ENCODE data around the gene PRSS33.

Gene PRSS33

DNA sequence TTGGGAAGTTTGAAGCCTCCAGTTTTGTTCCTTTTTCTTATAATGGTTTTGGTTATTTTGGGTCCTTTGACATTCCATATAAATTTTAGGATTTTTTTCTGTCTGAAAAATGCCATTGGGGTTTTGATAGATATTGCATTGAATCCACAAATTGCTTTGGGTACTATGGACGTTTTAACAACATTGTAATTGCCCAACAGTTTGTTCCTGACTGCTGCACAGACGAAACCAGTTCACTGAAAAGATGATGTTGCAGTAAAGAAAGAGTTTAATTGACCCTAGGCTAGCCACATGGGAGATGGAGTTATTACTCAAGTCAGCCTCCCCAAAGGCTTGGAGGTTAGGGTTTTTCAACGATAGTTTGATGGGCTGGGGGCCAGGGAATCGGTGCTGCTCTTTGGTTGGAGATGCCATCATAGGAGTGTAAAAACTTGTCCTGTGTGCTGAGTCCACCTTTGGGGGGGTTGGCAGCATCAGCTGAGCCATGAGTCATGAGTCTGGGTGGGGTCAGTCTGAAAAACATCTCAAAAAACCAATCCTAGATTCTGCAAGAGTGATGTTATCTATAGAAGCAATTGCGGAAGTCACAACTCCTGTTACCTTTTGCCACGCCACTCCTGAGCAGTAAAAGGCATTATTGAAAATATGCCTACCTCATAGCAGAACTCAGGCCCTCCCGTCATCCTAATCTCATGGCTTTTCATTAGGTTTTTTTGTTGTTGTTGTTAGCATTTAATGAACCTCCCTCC, 8.2 kb upstream of the PRSS33 start:
- H3K9me3 ChIP-seq = no peaks in the 10 kb centered on the region; the same call in 1 of the 2 replicates
- no peak overlapping the region for H3K4me3 ChIP-seq (ENCODE audit: low read depth, low read length)
- H3K36me3 ChIP-seq = no peaks in the 10 kb centered on the region
- no peak for TF ChIP-seq CTCF (IDR thresholded peaks at IDR 0.05; ENCODE audit: low read depth, low read length)
- no peaks in the 10 kb centered on the region for H3K4me1 ChIP-seq
- H3K27me3 ChIP-seq = peaks cover 25% of the 10 kb centered on the region
- DNase-seq = no peak

GRCh38 chr16:2792940-2793339, 5.6 kb upstream of the PRSS33 start:
- no peak for DNase-seq
- no peaks in the 10 kb centered on the region; the same call in 1 of the 2 replicates for H3K9me3 ChIP-seq
- no peaks in the 10 kb centered on the region for H3K4me1 ChIP-seq
- H3K4me3 ChIP-seq (ENCODE audit: low read depth, low read length) = no peak overlapping the region
- no peaks in the 10 kb centered on the region for H3K36me3 ChIP-seq
- no peak for TF ChIP-seq CTCF (IDR thresholded peaks at IDR 0.05; ENCODE audit: low read depth, low read length)
- H3K27me3 ChIP-seq = peaks cover 38% of the 10 kb centered on the region

DNA sequence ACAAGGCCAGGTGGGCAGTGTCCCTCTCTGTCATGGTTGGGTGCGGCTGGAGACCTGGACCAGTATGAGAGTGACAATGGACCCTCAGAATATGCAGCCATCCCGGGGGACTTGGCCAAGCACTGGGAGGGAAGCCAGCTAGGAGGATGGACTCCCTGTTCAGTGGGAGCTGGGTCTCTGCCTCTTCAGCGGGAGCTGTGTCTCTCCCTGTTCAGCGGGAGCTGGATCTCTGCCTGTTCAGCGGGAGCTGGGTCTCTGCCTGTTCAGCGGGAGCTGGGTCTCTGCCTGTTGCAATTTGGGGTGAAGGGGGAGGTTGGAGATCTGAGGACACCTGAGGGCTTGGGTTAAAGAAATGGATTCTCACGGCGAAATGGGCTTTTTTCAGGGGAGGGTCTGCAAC, 3.8 kb upstream of the PRSS33 start:
- Histone ChIP-seq H3K4me3 (ENCODE audit: low read depth, low read length) (no peak overlapping the region), H3K36me3 (no peaks in the 10 kb centered on the region), H3K27me3 (peaks cover 41% of the 10 kb centered on the region), H3K9me3 (no peaks in the 10 kb centered on the region; the same call in 1 of the 2 replicates), H3K4me1 (no peaks in the 10 kb centered on the region)
- no peak for TF ChIP-seq CTCF (IDR thresholded peaks at IDR 0.05; ENCODE audit: low read depth, low read length)
- no peak for DNase-seq

DNA sequence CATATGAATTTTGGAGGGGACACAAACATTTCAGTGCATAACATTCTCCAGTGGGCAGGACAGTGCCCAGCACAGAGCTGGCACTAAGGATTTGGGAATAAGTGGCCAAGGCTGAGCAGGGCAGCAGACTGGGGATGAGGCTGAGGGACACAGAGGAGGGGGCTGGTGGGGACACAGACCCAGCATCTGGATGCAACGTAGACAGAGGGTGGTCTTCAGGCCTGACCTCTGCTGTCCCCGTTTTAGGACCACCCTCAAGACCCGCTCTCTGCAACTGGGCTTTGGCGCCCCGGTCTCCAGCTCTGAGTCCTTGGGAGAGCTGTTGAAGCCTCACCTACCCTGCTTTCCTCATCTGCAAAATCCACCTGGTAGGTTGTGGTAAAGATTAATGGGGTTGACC, 3.3 kb upstream of the PRSS33 start:
- Histone ChIP-seq H3K27me3 (peaks cover 41% of the 10 kb centered on the region), H3K4me1 (no peaks in the 10 kb centered on the region)
- no peak for TF ChIP-seq CTCF (IDR thresholded peaks at IDR 0.05; ENCODE audit: low read depth, low read length)

DNA sequence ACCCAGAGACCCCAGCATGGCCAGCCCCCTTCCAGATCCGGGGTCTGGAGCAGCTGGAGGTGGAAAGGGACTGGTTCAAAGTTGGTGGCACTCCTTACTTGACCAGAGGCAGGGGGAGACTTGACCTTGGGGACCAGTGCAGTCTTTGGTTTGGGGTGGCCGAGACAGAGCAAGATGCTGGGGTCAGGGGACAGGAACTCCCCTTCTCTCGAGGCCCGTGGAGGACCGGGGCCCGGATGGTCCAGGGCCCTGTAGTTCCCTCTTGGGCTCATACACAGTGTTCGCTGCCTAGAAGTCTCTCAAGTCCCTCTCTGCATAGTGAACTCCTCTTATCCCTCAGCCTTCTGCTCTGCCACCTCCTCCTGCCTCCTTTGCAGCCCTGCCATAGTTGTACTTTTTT, 601 bp upstream of the PRSS33 start:
- Histone ChIP-seq H3K4me1 (no peaks in the 10 kb centered on the region), H3K4me3 (ENCODE audit: low read depth, low read length) (no peak overlapping the region), H3K36me3 (no peaks in the 10 kb centered on the region), H3K9me3 (no peaks in the 10 kb centered on the region), H3K27me3 (peaks cover 45% of the 10 kb centered on the region)
- no peak for DNase-seq
- TF ChIP-seq CTCF (IDR thresholded peaks at IDR 0.05; ENCODE audit: low read depth, low read length) = no peak

More for the DNA sequence above, 3.3 kb upstream of the PRSS33 start:
- H3K36me3 ChIP-seq = no peaks in the 10 kb centered on the region
- H3K4me3 ChIP-seq (ENCODE audit: low read depth, low read length) = no peak overlapping the region
- no peak for DNase-seq
- H3K9me3 ChIP-seq = no peaks in the 10 kb centered on the region; the same call in 1 of the 2 replicates

DNA sequence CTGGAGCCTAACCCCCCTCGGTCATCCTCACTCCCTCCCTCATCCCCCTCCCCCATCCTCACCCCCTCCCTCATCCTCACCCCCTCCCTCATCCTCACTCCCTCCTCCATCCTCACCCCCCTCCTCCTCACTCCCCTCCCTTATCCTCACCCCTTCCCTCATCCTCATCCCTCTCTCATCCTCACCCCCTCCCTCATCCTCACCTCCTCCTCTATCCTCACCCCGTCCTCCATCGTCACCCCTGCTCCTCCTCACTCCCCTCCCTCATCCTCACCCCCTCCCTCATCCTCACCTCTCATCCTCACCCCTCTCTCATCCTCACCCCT, 571 bp downstream of the PRSS33 start:
- Histone ChIP-seq H3K9me3 (no peaks in the 10 kb centered on the region), H3K27me3 (peaks cover 38% of the 10 kb centered on the region), H3K4me3 (ENCODE audit: low read depth, low read length) (no peak overlapping the region), H3K4me1 (no peaks in the 10 kb centered on the region), H3K36me3 (no peaks in the 10 kb centered on the region)
- no peak for DNase-seq
- no peak for TF ChIP-seq CTCF (IDR thresholded peaks at IDR 0.05; ENCODE audit: low read depth, low read length)
